Measurements from ENCODE around the gene KRTAP3-1. TPM values are rescaled to one million over a fixed set of nuclear protein-coding genes. Genes with fewer than 3 reads are reported as not detected.

The KRTAP3-1 gene
- total and polyA plus RNA-seq, 2 donors from 2014 or later = not detected

DNA sequence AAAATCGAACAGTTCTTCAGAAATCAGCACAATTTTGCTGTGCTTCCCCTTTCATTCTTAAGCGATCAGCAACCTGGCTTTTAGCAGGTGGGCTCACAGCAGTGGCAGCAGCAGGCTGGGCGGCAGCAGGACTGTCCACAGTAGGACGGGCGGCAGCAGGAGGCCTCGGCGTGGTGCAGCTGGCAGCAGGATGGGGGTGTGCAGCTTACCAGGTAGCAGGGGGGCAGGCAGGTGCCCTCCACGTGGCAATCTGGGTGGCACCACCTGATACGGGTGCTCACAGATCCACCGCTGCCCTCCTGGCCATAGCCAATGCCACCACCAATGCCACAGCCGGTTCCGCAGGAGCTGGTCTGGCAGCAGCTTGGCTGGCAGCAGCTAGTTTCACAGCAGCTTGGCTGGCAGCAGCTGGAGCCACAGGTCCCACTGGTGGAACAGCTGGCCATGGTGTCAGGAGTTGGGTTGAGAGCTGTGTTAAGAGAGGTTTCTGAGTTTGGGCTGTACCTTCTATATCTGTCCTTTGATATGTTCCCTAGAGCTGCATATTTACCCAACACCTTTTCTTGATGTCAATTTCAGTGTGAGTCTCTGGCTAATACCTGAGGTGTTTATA lies 20.8 kb upstream of the KRTAP3-1 start, which contains the start of gene KRTAP1-4:
KRTAP1-4 (minus strand) TSS at position 563 of the 613 bp plus-strand sequence; CDS start at position 446, 117 bp downstream.
- Histone ChIP-seq H3K9ac (ENCODE audit: low read length in 3 of 3) (no peak within 1 kb of the TSS), H3K4me1 (ENCODE audit: control insufficient read depth in 2 of 3, insufficient read depth in 2 of 3, low read depth in 1 of 3, low read length in 3 of 3) (no peaks in the 10 kb centered on the region), H3K4me3 (ENCODE audit: low read length in 3 of 3) (no peak within 1 kb of the TSS), H3K36me3 (ENCODE audit: control insufficient read depth in 2 of 3, insufficient read depth in 3 of 3, low read length in 3 of 3) (no peaks in the 10 kb centered on the region), H3K9me3 (ENCODE audit: control insufficient read depth in 2 of 3, insufficient read depth in 1 of 3, low read length in 3 of 3) (no peaks in the 10 kb centered on the region), H3K27ac (ENCODE audit: low read depth in 2 of 2, low read length in 2 of 2) (no peak within 1 kb of the TSS), H3K27me3 (ENCODE audit: control insufficient read depth, insufficient read depth, low read length) (no peaks in the 10 kb centered on the region)
- intact Hi-C loops (cut with DNase I) = no loop called here
- DNase-seq (no peak), FAIRE-seq (no peak)
- TF ChIP-seq CTCF (IDR thresholded peaks at IDR 0.05; ENCODE audit: borderline replicate concordance, extremely low read depth, insufficient read depth) = no peak

GRCh38 chr17:41026715-41027471 lies 18.0 kb upstream of the KRTAP3-1 start, which contains the start of gene KRTAP1-5:
KRTAP1-5 (minus strand) TSS chr17:41027208; CDS start chr17:41027155, 53 bp downstream.
- Histone ChIP-seq H3K9me3 (ENCODE audit: control insufficient read depth in 2 of 3, insufficient read depth in 1 of 3, low read length in 3 of 3) (no peaks in the 10 kb centered on the region), H3K36me3 (ENCODE audit: control insufficient read depth in 2 of 3, insufficient read depth in 3 of 3, low read length in 3 of 3) (no peaks in the 10 kb centered on the region), H3K4me1 (ENCODE audit: control insufficient read depth in 2 of 3, insufficient read depth in 2 of 3, low read depth in 1 of 3, low read length in 3 of 3) (no peaks in the 10 kb centered on the region), H3K9ac (ENCODE audit: low read length in 3 of 3) (no peak within 1 kb of the TSS), H3K4me3 (ENCODE audit: low read length in 3 of 3) (no peak within 1 kb of the TSS), H3K27ac (ENCODE audit: low read depth in 2 of 2, low read length in 2 of 2) (no peak within 1 kb of the TSS), H3K27me3 (ENCODE audit: control insufficient read depth, insufficient read depth, low read length) (no peaks in the 10 kb centered on the region)
- FAIRE-seq (no peak), DNase-seq (no peak)
- intact Hi-C loops (cut with DNase I) = no loop called here
- TF ChIP-seq CTCF (IDR thresholded peaks at IDR 0.05; ENCODE audit: borderline replicate concordance, extremely low read depth, insufficient read depth) = no peak

- H3K4me1 ChIP-seq (ENCODE audit: control insufficient read depth in 2 of 3, insufficient read depth in 2 of 3, low read depth in 1 of 3, low read length in 3 of 3) = no peaks in the 10 kb centered on the region
- peaks cover 0 to 9% (median 0%) of the 10 kb centered on the region in 3 donors for H3K9me3 ChIP-seq (ENCODE audit: control insufficient read depth in 2 of 3, insufficient read depth in 1 of 3, low read length in 3 of 3)
- no peaks in the 10 kb centered on the region for H3K36me3 ChIP-seq (ENCODE audit: control insufficient read depth in 2 of 3, insufficient read depth in 3 of 3, low read length in 3 of 3)
- H3K4me3 ChIP-seq (ENCODE audit: low read length in 3 of 3) = no peak overlapping the region
- no peak for FAIRE-seq
- no peaks in the 10 kb centered on the region for H3K27me3 ChIP-seq (ENCODE audit: control insufficient read depth, insufficient read depth, low read length)
- no peak overlapping the region for H3K27ac ChIP-seq (ENCODE audit: low read depth in 2 of 2, low read length in 2 of 2)
- no peak overlapping the region for H3K9ac ChIP-seq (ENCODE audit: low read length in 3 of 3)
- intact Hi-C loops (cut with DNase I) = no loop called here
- DNase-seq = no peak
- TF ChIP-seq CTCF (IDR thresholded peaks at IDR 0.05; ENCODE audit: borderline replicate concordance, extremely low read depth, insufficient read depth) = no peak
Measured at GRCh38 chr17:41024697-41025096, 15.8 kb upstream of the KRTAP3-1 start.
